H1 (cell line): ENCODE data around the gene ARHGAP28. TPM values are rescaled to one million over a fixed set of nuclear protein-coding genes. Genes with fewer than 3 reads are reported as not detected.

ENCODE experiments used
- RBBP5 ChIP-seq: IDR thresholded peaks from 2 replicates; pipeline ENCODE4 v1.7.1; 2012; ENCODE audit warnings: low read depth, mild to moderate bottlenecking, inconsistent platforms, low read length, moderate library complexity, borderline replicate concordance
- SIX5 ChIP-seq: IDR thresholded peaks from 2 replicates; pipeline ENCODE4 v1.6.1; 2011; ENCODE audit warnings: mild to moderate bottlenecking, low read depth, low read length
- TBP ChIP-seq: IDR thresholded peaks from 2 replicates; pipeline ENCODE4 v1.6.1; 2011; ENCODE audit warnings: low read depth, low read length, improper control_type of control experiment
- polyA plus RNA-seq, 7 experiments: library from polyadenylated mRNA; depleted of rRNA in 3 of 7; stranded (reverse) in 5 of 7; unstranded in 2 of 7; fragments of >200 nt in 5 of 7; fragments of 200-250 nt in 2 of 7; gene quantifications; 1 replicate in 5 of 7; 2 replicates in 1 of 7; 4 replicates in 1 of 7; pipeline versions ENCODE4 v1.2.1 to v1.2.3, GENCODE V29; 2011 to 2013; ENCODE audit warnings: missing spikeins in 2 of 7, mixed read lengths in 2 of 7
- total RNA-seq: library from RNA; stranded (reverse); fragmentation: NEBNext Ultra II Directional; extraction: Animal tissue kit (Norgen Biotek cat#: 25700); gene quantifications from 2 replicates; pipeline ENCODE4 v1.2.1, GENCODE V29; 2021
- TF ChIP-seq, protein P1 (sequence below): fragments of 300-600 bp; sonication (generic); IDR thresholded peaks from 2 replicates; pipeline ENCODE4 v1.7.1; 2012; ENCODE audit warnings: low read length, moderate library complexity, mild to moderate bottlenecking, inconsistent platforms; ENCODE audit not compliant: insufficient replicate concordance

The ARHGAP28 gene
- total and polyA plus RNA-seq, 2 of the 8 experiments (the other 6 are each of a cell fraction or from before 2014, with no cell fraction given), result 2.9 to 14.4 TPM

GRCh38 chr18:6948281-6949055 lies 219.0 kb downstream of the ARHGAP28 start (continued):
- TF ChIP-seq, protein P1, sequence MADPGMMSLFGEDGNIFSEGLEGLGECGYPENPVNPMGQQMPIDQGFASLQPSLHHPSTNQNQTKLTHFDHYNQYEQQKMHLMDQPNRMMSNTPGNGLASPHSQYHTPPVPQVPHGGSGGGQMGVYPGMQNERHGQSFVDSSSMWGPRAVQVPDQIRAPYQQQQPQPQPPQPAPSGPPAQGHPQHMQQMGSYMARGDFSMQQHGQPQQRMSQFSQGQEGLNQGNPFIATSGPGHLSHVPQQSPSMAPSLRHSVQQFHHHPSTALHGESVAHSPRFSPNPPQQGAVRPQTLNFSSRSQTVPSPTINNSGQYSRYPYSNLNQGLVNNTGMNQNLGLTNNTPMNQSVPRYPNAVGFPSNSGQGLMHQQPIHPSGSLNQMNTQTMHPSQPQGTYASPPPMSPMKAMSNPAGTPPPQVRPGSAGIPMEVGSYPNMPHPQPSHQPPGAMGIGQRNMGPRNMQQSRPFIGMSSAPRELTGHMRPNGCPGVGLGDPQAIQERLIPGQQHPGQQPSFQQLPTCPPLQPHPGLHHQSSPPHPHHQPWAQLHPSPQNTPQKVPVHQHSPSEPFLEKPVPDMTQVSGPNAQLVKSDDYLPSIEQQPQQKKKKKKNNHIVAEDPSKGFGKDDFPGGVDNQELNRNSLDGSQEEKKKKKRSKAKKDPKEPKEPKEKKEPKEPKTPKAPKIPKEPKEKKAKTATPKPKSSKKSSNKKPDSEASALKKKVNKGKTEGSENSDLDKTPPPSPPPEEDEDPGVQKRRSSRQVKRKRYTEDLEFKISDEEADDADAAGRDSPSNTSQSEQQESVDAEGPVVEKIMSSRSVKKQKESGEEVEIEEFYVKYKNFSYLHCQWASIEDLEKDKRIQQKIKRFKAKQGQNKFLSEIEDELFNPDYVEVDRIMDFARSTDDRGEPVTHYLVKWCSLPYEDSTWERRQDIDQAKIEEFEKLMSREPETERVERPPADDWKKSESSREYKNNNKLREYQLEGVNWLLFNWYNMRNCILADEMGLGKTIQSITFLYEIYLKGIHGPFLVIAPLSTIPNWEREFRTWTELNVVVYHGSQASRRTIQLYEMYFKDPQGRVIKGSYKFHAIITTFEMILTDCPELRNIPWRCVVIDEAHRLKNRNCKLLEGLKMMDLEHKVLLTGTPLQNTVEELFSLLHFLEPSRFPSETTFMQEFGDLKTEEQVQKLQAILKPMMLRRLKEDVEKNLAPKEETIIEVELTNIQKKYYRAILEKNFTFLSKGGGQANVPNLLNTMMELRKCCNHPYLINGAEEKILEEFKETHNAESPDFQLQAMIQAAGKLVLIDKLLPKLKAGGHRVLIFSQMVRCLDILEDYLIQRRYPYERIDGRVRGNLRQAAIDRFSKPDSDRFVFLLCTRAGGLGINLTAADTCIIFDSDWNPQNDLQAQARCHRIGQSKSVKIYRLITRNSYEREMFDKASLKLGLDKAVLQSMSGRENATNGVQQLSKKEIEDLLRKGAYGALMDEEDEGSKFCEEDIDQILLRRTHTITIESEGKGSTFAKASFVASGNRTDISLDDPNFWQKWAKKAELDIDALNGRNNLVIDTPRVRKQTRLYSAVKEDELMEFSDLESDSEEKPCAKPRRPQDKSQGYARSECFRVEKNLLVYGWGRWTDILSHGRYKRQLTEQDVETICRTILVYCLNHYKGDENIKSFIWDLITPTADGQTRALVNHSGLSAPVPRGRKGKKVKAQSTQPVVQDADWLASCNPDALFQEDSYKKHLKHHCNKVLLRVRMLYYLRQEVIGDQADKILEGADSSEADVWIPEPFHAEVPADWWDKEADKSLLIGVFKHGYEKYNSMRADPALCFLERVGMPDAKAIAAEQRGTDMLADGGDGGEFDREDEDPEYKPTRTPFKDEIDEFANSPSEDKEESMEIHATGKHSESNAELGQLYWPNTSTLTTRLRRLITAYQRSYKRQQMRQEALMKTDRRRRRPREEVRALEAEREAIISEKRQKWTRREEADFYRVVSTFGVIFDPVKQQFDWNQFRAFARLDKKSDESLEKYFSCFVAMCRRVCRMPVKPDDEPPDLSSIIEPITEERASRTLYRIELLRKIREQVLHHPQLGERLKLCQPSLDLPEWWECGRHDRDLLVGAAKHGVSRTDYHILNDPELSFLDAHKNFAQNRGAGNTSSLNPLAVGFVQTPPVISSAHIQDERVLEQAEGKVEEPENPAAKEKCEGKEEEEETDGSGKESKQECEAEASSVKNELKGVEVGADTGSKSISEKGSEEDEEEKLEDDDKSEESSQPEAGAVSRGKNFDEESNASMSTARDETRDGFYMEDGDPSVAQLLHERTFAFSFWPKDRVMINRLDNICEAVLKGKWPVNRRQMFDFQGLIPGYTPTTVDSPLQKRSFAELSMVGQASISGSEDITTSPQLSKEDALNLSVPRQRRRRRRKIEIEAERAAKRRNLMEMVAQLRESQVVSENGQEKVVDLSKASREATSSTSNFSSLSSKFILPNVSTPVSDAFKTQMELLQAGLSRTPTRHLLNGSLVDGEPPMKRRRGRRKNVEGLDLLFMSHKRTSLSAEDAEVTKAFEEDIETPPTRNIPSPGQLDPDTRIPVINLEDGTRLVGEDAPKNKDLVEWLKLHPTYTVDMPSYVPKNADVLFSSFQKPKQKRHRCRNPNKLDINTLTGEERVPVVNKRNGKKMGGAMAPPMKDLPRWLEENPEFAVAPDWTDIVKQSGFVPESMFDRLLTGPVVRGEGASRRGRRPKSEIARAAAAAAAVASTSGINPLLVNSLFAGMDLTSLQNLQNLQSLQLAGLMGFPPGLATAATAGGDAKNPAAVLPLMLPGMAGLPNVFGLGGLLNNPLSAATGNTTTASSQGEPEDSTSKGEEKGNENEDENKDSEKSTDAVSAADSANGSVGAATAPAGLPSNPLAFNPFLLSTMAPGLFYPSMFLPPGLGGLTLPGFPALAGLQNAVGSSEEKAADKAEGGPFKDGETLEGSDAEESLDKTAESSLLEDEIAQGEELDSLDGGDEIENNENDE, result no peak
- TF ChIP-seq RBBP5 (no peak), TBP (no peak), SIX5 (no peak)
